Neuronal stem cell (in vitro differentiated cells): ENCODE data around the gene FGFR4.

Experiments
- DNase-seq: peaks from one replicate; pipeline ENCODE4 v3.0.0-alpha.2; 2013; ENCODE audit warnings: low spot score
- H2AFZ ChIP-seq: one replicate; pipeline ENCODE4 v1.6.1; 2013; ENCODE audit warnings: mild to moderate bottlenecking, low read length, inconsistent platforms
- H2AK5ac ChIP-seq: 2 replicates; pipeline ENCODE4 v1.6.1; 2013; ENCODE audit warnings: low read depth, mild to moderate bottlenecking, inconsistent platforms, low read length, moderate library complexity, mixed read lengths
- H2BK120ac ChIP-seq: 2 replicates; pipeline ENCODE4 v1.6.1; 2013; ENCODE audit warnings: low read depth, mild to moderate bottlenecking, inconsistent platforms, low read length, moderate library complexity, mixed read lengths
- H2BK12ac ChIP-seq: one replicate; pipeline ENCODE4 v1.6.1; 2013; ENCODE audit warnings: low read length, inconsistent platforms
- H2BK15ac ChIP-seq: 2 replicates; pipeline ENCODE4 v1.6.1; 2013; ENCODE audit warnings: mild to moderate bottlenecking, low read length, inconsistent platforms, mixed read lengths
- H2BK5ac ChIP-seq: one replicate; pipeline ENCODE4 v1.6.1; 2013; ENCODE audit warnings: inconsistent platforms, mild to moderate bottlenecking, low read length, moderate library complexity
- H3K14ac ChIP-seq: one replicate; pipeline ENCODE4 v1.6.1; 2013; ENCODE audit warnings: low read length, inconsistent platforms
- H3K18ac ChIP-seq: 2 replicates; pipeline ENCODE4 v1.6.1; 2013; ENCODE audit warnings: low read length, inconsistent platforms
- H3K23ac ChIP-seq: 2 replicates; pipeline ENCODE4 v1.6.1; 2013; ENCODE audit warnings: low read depth, mild to moderate bottlenecking, mixed read lengths, low read length, inconsistent platforms; ENCODE audit not compliant: poor library complexity
- H3K27ac ChIP-seq: replicated peaks from 3 replicates; pipeline ENCODE4 v1.5.1; 2013; ENCODE audit warnings: low read length, inconsistent platforms
- H3K27me3 ChIP-seq, 3 experiments: 2 replicates each; pipeline ENCODE4 v1.6.1; 2013; ENCODE audit warnings: low read length in 3 of 3, mild to moderate bottlenecking in 2 of 3, inconsistent platforms in 1 of 3, low read depth in 1 of 3, mixed read lengths in 1 of 3, moderate library complexity in 1 of 3; ENCODE audit not compliant: control insufficient read depth in 3 of 3, insufficient read depth in 3 of 3
- H3K36me3 ChIP-seq, 2 donors: replicated peaks in 1 of 2; 2 replicates each; pipeline ENCODE4 v1.6.1; 2013; ENCODE audit warnings: low read length in 2 of 2; ENCODE audit not compliant: control insufficient read depth in 2 of 2, insufficient read depth in 2 of 2
- H3K4ac ChIP-seq: 2 replicates; pipeline ENCODE4 v1.6.1; 2013; ENCODE audit warnings: inconsistent platforms, mild to moderate bottlenecking, low read length, moderate library complexity
- H3K4me1 ChIP-seq, 2 donors: 1 replicate in 1 of 2; 2 replicates in 1 of 2; pipeline ENCODE4 v1.6.1; 2013; ENCODE audit warnings: low read length in 2 of 2, low read depth in 1 of 2; ENCODE audit not compliant: control insufficient read depth in 2 of 2, insufficient read depth in 1 of 2
- H3K4me2 ChIP-seq: one replicate; pipeline ENCODE4 v1.6.1; 2013; ENCODE audit warnings: mild to moderate bottlenecking, low read length, inconsistent platforms; ENCODE audit not compliant: insufficient read depth, poor library complexity, severe bottlenecking
- H3K4me3 ChIP-seq, 2 donors: 2 replicates each; pipeline ENCODE4 v1.5.1; 2013; ENCODE audit warnings: low read length in 2 of 2, mild to moderate bottlenecking in 2 of 2, inconsistent platforms in 1 of 2, moderate library complexity in 1 of 2
- H3K79me1 ChIP-seq: one replicate; pipeline ENCODE4 v1.6.1; 2013; ENCODE audit warnings: low read depth, mild to moderate bottlenecking, inconsistent platforms, low read length, moderate library complexity
- H3K9ac ChIP-seq: one replicate; pipeline ENCODE4 v1.6.1; 2013; ENCODE audit warnings: mild to moderate bottlenecking, low read depth, low read length, inconsistent platforms; ENCODE audit not compliant: poor library complexity
- H3K9me3 ChIP-seq, 2 donors: replicated peaks in 1 of 2; 2 replicates each; pipeline versions ENCODE3 to v1.6.1; 2013; ENCODE audit warnings: low read length in 2 of 2, mild to moderate bottlenecking in 2 of 2, inconsistent platforms in 1 of 2, low read depth in 1 of 2, mixed read lengths in 1 of 2, moderate library complexity in 1 of 2; ENCODE audit not compliant: control insufficient read depth in 2 of 2, insufficient read depth in 1 of 2
- H4K8ac ChIP-seq: one replicate; pipeline ENCODE4 v1.6.1; 2013; ENCODE audit warnings: low read depth, mild to moderate bottlenecking, inconsistent platforms, low read length, moderate library complexity
- H4K91ac ChIP-seq: one replicate; pipeline ENCODE4 v1.6.1; 2013; ENCODE audit warnings: low read length, low read depth, mild to moderate bottlenecking, inconsistent platforms; ENCODE audit not compliant: poor library complexity
- WGBS, 2 donors: extraction: QIAGEN DNeasy Blood & Tissue Kit; methylation state at CpG; one replicate each; pipeline ENCODE4 v1.1.7; 2013; ENCODE audit warnings: missing lambda C conversion rate in 2 of 2, mixed read lengths in 1 of 2; ENCODE audit not compliant: insufficient read length in 2 of 2, insufficient replicate concordance in 1 of 2; ENCODE audit errors: extremely low coverage in 2 of 2; 5-methylcytosine and 5-hydroxymethylcytosine counted together

The FGFR4 gene

DNA sequence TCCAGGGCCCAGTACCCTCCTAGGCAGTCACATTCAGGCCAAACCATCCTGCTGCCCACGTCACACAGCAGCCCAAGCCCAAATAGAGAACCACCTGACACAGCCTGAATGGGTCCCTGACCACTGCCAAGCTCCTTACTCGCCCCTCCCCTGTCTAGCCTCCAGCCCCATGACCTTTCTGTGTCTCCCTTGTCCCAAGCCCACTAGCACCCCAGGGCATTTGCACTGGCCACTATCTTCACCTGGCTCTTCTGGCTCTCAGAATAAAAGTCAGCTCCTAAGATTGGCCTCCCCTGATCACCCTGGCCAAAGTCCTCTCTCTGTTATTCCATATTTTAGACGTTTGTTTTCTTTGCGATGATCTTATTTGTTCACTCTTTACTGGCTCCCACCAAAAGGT is 20.4 kb downstream of the FGFR4 start:
- H3K18ac ChIP-seq = peak overlapping the region; percentile 52
- H3K4me2 ChIP-seq = no peak overlapping the region
- H3K4me3 ChIP-seq = no peak overlapping the region
- no peak overlapping the region for H2BK15ac ChIP-seq
- no peaks in the 10 kb centered on the region for H3K4me1 ChIP-seq
- H3K9me3 ChIP-seq = no peaks in the 10 kb centered on the region
- no peak for DNase-seq
- no peaks in the 10 kb centered on the region for H3K27me3 ChIP-seq
- H2BK120ac ChIP-seq = no peak overlapping the region
- no peak overlapping the region for H3K27ac ChIP-seq
- no peak overlapping the region for H4K91ac ChIP-seq
- no peak overlapping the region for H2BK12ac ChIP-seq
- H3K23ac ChIP-seq = no peak overlapping the region
- no CpG with 5 or more reads among the region's 4 CpGs for WGBS, 2 donors
- H3K4ac ChIP-seq = no peak overlapping the region
- no peak overlapping the region for H2AFZ ChIP-seq
- no peak overlapping the region for H3K14ac ChIP-seq
- H3K9ac ChIP-seq = no peak overlapping the region
- H3K36me3 ChIP-seq = no peaks in the 10 kb centered on the region
- no peaks in the 10 kb centered on the region for H3K79me1 ChIP-seq
- no peak overlapping the region for H2AK5ac ChIP-seq
- no peak overlapping the region for H2BK5ac ChIP-seq
- no peak overlapping the region for H4K8ac ChIP-seq

DNA sequence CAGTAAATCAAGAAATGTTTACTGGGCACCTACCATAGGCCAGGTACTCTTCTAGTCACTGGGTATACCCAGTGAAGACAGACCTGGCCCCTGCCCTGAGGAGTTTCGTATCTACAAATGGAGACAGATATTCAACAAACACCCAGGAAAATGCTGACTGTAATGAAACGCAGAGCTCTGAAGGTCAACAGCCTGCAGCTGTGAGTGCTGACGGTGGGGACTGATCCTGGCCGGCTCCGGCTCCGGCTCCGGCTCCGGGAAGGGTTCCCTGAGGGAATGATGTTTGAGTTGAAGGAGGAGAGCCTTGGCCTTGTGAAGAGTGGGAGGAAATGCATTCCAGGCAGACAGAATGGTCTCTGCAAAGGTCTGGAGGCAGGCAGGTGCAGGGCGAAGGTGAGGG is 23.1 kb downstream of the FGFR4 start:
- Histone ChIP-seq H3K79me1 (no peaks in the 10 kb centered on the region), H2BK12ac (no peak overlapping the region), H4K91ac (no peak overlapping the region), H2BK15ac (no peak overlapping the region), H3K27ac (no peak overlapping the region), H3K9me3 (no peaks in the 10 kb centered on the region), H3K27me3 (no peaks in the 10 kb centered on the region), H2BK120ac (no peak overlapping the region), H3K14ac (no peak overlapping the region), H3K4me3 (no peak overlapping the region), H3K4me2 (no peak overlapping the region), H3K9ac (no peak overlapping the region), H3K36me3 (no peaks in the 10 kb centered on the region), H4K8ac (no peak overlapping the region), H3K23ac (peak overlapping the region; percentile 51), H3K4me1 (no peaks in the 10 kb centered on the region), H2AK5ac (peak overlapping the region; percentile 11), H3K4ac (no peak overlapping the region), H3K18ac (peak overlapping the region; percentile 36), H2BK5ac (no peak overlapping the region), H2AFZ (no peak overlapping the region)
- WGBS, 2 donors = no CpG with 5 or more reads among the region's 9 CpGs
- DNase-seq = no peak

GRCh38 chr5:177111720-177112394 is 25.1 kb downstream of the FGFR4 start:
- Histone ChIP-seq H2BK120ac (peak overlapping the region; percentile 92), H4K8ac (no peak overlapping the region), H3K4me3 (no peak overlapping the region), H3K14ac (no peak overlapping the region), H3K27ac (no peak overlapping the region), H3K9ac (peak overlapping the region; percentile 10), H2BK12ac (no peak overlapping the region), H2BK5ac (no peak overlapping the region), H3K27me3 (peaks cover 0 to 3% (median 0%) of the 10 kb centered on the region in 3 experiments), H3K4me2 (no peak overlapping the region), H3K9me3 (no peaks in the 10 kb centered on the region), H3K23ac (peak overlapping the region; percentile 14), H3K4me1 (peaks cover 0 to 5% of the 10 kb centered on the region in 2 donors), H2BK15ac (peak overlapping the region; percentile 98), H3K36me3 (peaks cover 0 to 2% of the 10 kb centered on the region in 2 donors), H2AFZ (no peak overlapping the region), H2AK5ac (peak overlapping the region; percentile 73), H3K79me1 (no peaks in the 10 kb centered on the region), H3K18ac (no peak overlapping the region), H4K91ac (no peak overlapping the region), H3K4ac (no peak overlapping the region)
- WGBS, 2 donors = no CpG with 5 or more reads among the region's 12 CpGs
- peak; percentile 81 for DNase-seq

DNA sequence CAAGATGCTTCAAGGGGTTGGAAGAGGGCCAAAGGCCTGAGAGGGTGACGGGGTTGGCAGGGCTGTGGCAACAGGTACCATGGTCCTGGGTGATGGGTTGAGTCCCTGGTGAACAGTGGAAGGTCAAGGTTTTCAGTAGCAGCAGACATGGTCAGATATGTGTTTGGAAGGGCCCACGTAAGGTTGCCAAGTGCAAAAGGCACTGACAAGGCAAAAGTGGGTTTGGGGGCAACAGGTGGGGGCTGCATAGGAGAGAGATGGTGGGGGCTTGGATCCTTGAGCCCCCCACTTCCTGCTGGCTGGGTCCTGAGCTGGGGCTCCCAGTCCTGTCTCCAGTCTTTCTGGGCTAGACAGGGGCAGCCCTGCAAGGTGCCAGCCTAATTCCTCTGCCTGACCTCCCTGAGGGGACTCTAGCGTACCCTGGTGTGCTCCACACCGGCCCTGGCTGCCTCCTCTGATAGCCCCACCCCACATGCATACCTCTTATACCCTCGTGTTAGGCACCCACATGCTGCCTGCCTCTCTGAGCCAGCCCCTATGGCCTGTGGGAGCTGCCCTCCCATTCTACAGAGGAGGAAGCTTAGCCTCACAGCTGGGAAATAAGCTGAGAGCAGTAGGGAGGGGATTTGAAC is 26.0 kb downstream of the FGFR4 start:
- no peak overlapping the region for H3K4me2 ChIP-seq
- H3K23ac ChIP-seq = peak overlapping the region; percentile 21
- peak overlapping the region; percentile 44 for H3K14ac ChIP-seq
- H2BK120ac ChIP-seq = peak overlapping the region; percentile 92
- DNase-seq = no peak
- H4K8ac ChIP-seq = no peak overlapping the region
- no peak overlapping the region for H3K27ac ChIP-seq
- peak overlapping the region; percentile 23 for H3K4ac ChIP-seq
- peaks cover 0 to 2% of the 10 kb centered on the region in 2 donors for H3K9me3 ChIP-seq
- H2BK5ac ChIP-seq = peak overlapping the region; percentile 67
- peaks cover 0 to 3% (median 0%) of the 10 kb centered on the region in 3 experiments for H3K27me3 ChIP-seq
- no CpG with 5 or more reads among the region's 5 CpGs for WGBS, 2 donors
- peak overlapping the region; percentile 98 for H2BK15ac ChIP-seq
- no peaks in the 10 kb centered on the region for H3K79me1 ChIP-seq
- no peak overlapping the region for H4K91ac ChIP-seq
- H2AK5ac ChIP-seq = peak overlapping the region; percentile 87
- no peak overlapping the region for H3K18ac ChIP-seq
- H3K4me3 ChIP-seq = no peak overlapping the region
- H3K4me1 ChIP-seq = peaks cover 0 to 5% of the 10 kb centered on the region in 2 donors
- H2AFZ ChIP-seq = no peak overlapping the region
- H2BK12ac ChIP-seq = peak overlapping the region; percentile 63
- H3K9ac ChIP-seq = no peak overlapping the region
- peaks cover 0 to 2% of the 10 kb centered on the region in 2 donors for H3K36me3 ChIP-seq
